NB4 (cell line): ENCODE measurements around the gene ZNF831.

ENCODE experiments used
- POLR2A ChIP-seq: IDR thresholded peaks from 2 replicates; pipeline ENCODE4 v1.6.1; 2011; ENCODE audit warnings: mild to moderate bottlenecking; ENCODE audit not compliant: insufficient read length; ENCODE audit errors: extremely low read depth
- TF ChIP-seq, protein P1 (sequence below): IDR thresholded peaks from one replicate; pipeline ENCODE4 v1.5.1; 2012; ENCODE audit warnings: low read depth, low read length
- TF ChIP-seq, protein P2 (sequence below): IDR thresholded peaks from 2 replicates; pipeline ENCODE4 v1.6.1; 2011; ENCODE audit warnings: low read depth, low read length

DNA sequence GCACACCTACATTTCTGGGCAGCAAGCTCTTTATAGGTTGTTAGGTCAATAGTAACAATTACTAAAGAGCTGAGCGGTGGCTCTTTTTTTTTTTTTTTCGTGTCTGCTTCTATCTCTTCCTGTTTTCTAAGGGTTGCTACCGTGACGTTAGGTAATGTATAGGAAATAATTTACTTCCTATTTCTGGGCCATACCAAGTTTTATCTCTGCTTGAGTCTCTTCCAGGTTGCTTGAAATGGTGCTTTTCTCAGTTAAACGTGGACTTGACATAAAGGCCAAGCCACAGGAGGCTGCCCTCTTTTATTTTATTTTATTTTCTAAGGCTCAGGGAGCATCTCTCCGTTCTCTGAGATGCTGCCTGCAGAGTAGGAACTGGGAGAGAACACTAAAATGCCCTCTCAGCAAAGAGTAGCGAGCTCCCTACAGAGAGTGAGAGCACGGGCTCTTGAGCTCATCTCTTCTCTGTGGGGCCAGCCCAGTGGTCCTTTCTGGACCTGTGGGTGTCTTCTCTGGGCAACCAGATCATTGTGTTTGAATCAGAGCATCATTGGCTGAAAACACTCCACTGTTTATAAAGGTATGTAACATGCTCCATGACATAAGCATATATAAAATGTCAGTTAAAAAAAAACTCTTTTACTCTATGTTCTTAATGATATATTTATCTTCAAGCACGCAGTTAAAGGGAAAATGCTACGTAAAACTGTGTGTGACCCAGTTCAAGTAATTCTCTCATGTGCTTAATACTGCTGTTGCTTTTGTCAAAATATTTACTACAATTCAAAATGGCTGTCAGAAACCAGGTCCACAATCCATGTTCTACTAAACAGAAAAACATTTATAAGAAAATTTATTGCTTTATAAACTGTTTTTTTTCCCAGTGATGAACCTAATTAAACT lies at the start of gene ZNF831:
- TF ChIP-seq, protein P1, sequence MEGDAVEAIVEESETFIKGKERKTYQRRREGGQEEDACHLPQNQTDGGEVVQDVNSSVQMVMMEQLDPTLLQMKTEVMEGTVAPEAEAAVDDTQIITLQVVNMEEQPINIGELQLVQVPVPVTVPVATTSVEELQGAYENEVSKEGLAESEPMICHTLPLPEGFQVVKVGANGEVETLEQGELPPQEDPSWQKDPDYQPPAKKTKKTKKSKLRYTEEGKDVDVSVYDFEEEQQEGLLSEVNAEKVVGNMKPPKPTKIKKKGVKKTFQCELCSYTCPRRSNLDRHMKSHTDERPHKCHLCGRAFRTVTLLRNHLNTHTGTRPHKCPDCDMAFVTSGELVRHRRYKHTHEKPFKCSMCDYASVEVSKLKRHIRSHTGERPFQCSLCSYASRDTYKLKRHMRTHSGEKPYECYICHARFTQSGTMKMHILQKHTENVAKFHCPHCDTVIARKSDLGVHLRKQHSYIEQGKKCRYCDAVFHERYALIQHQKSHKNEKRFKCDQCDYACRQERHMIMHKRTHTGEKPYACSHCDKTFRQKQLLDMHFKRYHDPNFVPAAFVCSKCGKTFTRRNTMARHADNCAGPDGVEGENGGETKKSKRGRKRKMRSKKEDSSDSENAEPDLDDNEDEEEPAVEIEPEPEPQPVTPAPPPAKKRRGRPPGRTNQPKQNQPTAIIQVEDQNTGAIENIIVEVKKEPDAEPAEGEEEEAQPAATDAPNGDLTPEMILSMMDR = no peak
- TF ChIP-seq, protein P2, sequence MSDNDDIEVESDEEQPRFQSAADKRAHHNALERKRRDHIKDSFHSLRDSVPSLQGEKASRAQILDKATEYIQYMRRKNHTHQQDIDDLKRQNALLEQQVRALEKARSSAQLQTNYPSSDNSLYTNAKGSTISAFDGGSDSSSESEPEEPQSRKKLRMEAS = 0 out of 2 replicates have a peak, but pooled peaks have one; percentile 13
- no peak for TF ChIP-seq POLR2A
